ENCODE data around the gene SMAD7.

DNA sequence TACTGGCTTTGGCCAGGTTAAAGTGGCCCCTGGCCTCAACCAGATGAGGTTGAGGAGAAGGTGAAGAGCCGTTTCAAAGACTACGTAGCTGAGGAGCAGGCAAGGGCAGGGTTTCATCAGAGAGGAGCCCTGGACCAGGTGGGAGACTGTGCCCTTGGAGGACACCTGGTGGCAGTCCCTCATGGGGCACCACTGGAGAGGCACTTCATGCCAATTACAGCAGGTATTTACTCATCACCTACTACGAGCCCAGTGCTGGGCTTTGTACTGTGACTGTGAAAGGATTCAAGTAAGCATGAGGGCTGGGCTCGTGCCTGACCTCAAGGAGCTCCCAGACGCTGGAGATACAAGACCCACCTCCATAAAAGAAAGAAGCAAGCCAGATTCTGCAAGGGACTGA is 37.6 kb downstream of the SMAD7 start:
- TF ChIP-seq, protein P1, sequence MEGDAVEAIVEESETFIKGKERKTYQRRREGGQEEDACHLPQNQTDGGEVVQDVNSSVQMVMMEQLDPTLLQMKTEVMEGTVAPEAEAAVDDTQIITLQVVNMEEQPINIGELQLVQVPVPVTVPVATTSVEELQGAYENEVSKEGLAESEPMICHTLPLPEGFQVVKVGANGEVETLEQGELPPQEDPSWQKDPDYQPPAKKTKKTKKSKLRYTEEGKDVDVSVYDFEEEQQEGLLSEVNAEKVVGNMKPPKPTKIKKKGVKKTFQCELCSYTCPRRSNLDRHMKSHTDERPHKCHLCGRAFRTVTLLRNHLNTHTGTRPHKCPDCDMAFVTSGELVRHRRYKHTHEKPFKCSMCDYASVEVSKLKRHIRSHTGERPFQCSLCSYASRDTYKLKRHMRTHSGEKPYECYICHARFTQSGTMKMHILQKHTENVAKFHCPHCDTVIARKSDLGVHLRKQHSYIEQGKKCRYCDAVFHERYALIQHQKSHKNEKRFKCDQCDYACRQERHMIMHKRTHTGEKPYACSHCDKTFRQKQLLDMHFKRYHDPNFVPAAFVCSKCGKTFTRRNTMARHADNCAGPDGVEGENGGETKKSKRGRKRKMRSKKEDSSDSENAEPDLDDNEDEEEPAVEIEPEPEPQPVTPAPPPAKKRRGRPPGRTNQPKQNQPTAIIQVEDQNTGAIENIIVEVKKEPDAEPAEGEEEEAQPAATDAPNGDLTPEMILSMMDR (IDR thresholded peaks at IDR 0.05) = peak in 2 of 7 experiments; percentile 14 to 22
- no peak for TF ChIP-seq POLR2A (IDR thresholded peaks at IDR 0.05)

Measured in body of pancreas (tissue), 4 donors.